ENCODE data around the gene MBLAC2. TPM values are rescaled to one million over a fixed set of nuclear protein-coding genes. Genes with fewer than 3 reads are reported as not detected.

Gene MBLAC2
- total RNA-seq, 4 donors from 2014 or later = 1.1 to 2.4 (median 1.7) TPM

DNA sequence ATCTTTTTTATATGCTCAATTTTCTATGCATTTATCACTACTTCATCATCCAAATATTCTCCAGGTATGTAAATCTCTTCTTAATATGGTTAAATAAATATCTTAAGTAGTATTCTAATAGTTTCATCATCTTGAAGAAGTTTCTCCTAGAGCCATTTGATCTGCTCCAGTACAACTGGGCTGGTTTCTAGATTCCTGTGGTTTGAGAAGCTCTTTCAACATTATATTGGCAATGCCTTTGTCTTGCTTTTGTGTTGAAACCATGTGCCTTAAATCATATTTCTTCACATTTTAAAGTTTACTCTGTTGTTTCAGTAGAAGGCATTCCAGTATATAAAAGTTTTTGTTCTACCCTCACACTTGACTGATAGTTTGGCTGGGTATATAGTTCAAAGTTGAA is 27.6 kb downstream of the MBLAC2 start:
- in situ Hi-C loops (cut with MboI; ENCODE audit: low sequenced_read_pairs in 4 of 4) = loop anchor here in 3 of 4 donors (10.0 to 25.0 kb wide), 3 partner anchors 88 to 340 kb away; no protein-coding TSS in a partner anchor
- ATAC-seq = no peak

DNA sequence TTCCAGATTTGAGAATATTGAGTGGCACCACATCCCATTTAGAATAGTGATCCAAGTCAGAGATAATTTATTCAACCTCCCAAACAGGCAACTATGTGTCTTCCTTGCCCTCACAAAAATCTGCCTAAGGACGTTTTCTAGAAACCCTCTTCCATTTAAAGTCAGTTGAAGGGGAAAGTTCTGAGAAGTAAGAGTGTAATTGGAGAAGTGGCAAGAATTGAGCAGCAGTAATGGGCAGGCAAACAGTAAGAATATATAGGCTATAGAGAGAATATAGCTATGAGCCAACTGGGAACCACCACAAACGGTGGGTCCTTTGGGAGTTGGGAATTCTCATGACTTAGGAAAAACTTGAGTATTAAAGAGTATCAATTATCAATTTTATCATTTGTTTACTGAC is 33.9 kb downstream of the MBLAC2 start:
- no peaks in the 10 kb centered on the region for H3K36me3 ChIP-seq
- ATAC-seq = no peak
- no peak overlapping the region for H3K27ac ChIP-seq
- no peaks in the 10 kb centered on the region for H3K9me3 ChIP-seq
- in situ Hi-C loops (cut with MboI; ENCODE audit: low sequenced_read_pairs in 4 of 4) = loop anchor here in 3 of 4 donors (10.0 to 25.0 kb wide), 3 partner anchors 94 to 347 kb away; no protein-coding TSS in a partner anchor
- H3K4me1 ChIP-seq = no peaks in the 10 kb centered on the region
- H3K4me3 ChIP-seq = no peak overlapping the region
- intact Hi-C loops (cut with DNase I; ENCODE audit: low total_unique reads) = no loop called here
- H3K27me3 ChIP-seq = no peaks in the 10 kb centered on the region
- no peak for TF ChIP-seq POLR2A (IDR thresholded peaks at IDR 0.05)
- TF ChIP-seq, protein P1, sequence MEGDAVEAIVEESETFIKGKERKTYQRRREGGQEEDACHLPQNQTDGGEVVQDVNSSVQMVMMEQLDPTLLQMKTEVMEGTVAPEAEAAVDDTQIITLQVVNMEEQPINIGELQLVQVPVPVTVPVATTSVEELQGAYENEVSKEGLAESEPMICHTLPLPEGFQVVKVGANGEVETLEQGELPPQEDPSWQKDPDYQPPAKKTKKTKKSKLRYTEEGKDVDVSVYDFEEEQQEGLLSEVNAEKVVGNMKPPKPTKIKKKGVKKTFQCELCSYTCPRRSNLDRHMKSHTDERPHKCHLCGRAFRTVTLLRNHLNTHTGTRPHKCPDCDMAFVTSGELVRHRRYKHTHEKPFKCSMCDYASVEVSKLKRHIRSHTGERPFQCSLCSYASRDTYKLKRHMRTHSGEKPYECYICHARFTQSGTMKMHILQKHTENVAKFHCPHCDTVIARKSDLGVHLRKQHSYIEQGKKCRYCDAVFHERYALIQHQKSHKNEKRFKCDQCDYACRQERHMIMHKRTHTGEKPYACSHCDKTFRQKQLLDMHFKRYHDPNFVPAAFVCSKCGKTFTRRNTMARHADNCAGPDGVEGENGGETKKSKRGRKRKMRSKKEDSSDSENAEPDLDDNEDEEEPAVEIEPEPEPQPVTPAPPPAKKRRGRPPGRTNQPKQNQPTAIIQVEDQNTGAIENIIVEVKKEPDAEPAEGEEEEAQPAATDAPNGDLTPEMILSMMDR (IDR thresholded peaks at IDR 0.05 in 4 of 5, conservative IDR thresholded peaks at IDR 0.05 in 1 of 5) = no peak
- no peak for DNase-seq

More for the DNA sequence above, 27.6 kb downstream of the MBLAC2 start:
- Histone ChIP-seq H3K4me1 (no peaks in the 10 kb centered on the region), H3K27ac (no peak overlapping the region), H3K27me3 (no peaks in the 10 kb centered on the region), H3K9me3 (no peaks in the 10 kb centered on the region), H3K36me3 (no peaks in the 10 kb centered on the region), H3K4me3 (no peak overlapping the region)
- TF ChIP-seq POLR2A (IDR thresholded peaks at IDR 0.05) = no peak
- TF ChIP-seq, protein P1 (IDR thresholded peaks at IDR 0.05 in 4 of 5, conservative IDR thresholded peaks at IDR 0.05 in 1 of 5) = no peak
- no peak for DNase-seq
- intact Hi-C loops (cut with DNase I; ENCODE audit: low total_unique reads) = no loop called here

DNA sequence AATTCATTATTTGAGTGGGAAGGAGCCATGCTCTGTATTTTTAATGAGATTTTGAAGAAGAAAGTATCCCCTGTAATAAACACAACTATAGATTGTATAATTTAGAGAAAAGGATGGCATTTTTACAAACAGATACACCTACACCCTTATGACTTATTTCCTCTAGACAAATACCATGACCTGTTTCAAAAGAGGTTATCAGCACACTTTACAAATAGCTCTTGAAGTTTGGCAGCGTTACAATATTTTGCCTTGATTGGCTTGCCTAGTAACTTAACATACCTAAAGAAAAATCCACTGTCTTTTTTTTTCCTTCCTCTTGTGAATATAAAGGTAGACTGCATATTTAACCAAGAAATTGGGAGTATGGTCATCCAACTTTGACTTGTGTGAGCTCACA is 36.5 kb downstream of the MBLAC2 start:
- no peak overlapping the region for H3K27ac ChIP-seq
- no peak for DNase-seq
- intact Hi-C loops (cut with DNase I; ENCODE audit: low total_unique reads) = loop anchor here (5.0 kb wide), 1 partner anchor 344 kb away; no protein-coding TSS in a partner anchor
- H3K4me1 ChIP-seq = no peaks in the 10 kb centered on the region
- ATAC-seq = no peak
- TF ChIP-seq POLR2A (IDR thresholded peaks at IDR 0.05) = no peak
- TF ChIP-seq, protein P1 (IDR thresholded peaks at IDR 0.05 in 4 of 5, conservative IDR thresholded peaks at IDR 0.05 in 1 of 5) = no peak
- no peaks in the 10 kb centered on the region for H3K9me3 ChIP-seq
- H3K27me3 ChIP-seq = no peaks in the 10 kb centered on the region
- H3K36me3 ChIP-seq = no peaks in the 10 kb centered on the region
- H3K4me3 ChIP-seq = no peak overlapping the region
- in situ Hi-C loops (cut with MboI; ENCODE audit: low sequenced_read_pairs in 4 of 4) = loop anchor here in 3 of 4 donors (5.0 to 25.0 kb wide), 3 partner anchors 94 to 349 kb away; no protein-coding TSS in a partner anchor

DNA sequence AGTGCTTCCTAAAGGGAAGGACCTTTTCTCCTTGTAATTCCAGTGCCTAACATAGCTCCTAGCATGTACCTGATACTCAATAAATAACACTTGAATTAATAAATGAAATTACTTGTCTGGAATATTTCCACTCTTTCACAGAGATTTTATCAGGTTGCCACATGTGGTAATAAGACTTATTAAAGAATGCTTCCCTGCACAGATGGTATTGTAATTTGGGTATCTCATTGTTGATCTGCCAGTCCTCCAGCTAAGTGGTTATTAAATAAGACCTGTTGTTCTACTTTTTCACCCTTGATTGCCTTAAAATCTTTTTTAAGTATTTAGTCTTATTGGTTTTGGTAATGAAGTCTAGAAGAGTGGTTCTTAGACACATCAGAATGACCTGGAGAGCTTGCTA is 36.9 kb downstream of the MBLAC2 start:
- DNase-seq = no peak
- in situ Hi-C loops (cut with MboI; ENCODE audit: low sequenced_read_pairs in 4 of 4) (loop anchor here in 3 of 4 donors (5.0 to 25.0 kb wide), 3 partner anchors 95 to 350 kb away; no protein-coding TSS in a partner anchor), intact Hi-C loops (cut with DNase I; ENCODE audit: low total_unique reads) (loop anchor here (5.0 kb wide), 1 partner anchor 345 kb away; no protein-coding TSS in a partner anchor)
- ATAC-seq = no peak
- no peak for TF ChIP-seq POLR2A (IDR thresholded peaks at IDR 0.05)
- TF ChIP-seq, protein P1 (IDR thresholded peaks at IDR 0.05 in 4 of 5, conservative IDR thresholded peaks at IDR 0.05 in 1 of 5) = no peak
- H3K36me3 ChIP-seq = no peaks in the 10 kb centered on the region
- H3K4me3 ChIP-seq = no peak overlapping the region
- no peaks in the 10 kb centered on the region for H3K4me1 ChIP-seq
- no peak overlapping the region for H3K27ac ChIP-seq
- H3K27me3 ChIP-seq = no peaks in the 10 kb centered on the region
- H3K9me3 ChIP-seq = no peaks in the 10 kb centered on the region

All from gastrocnemius medialis (tissue), 4 donors.